Right lobe of liver (tissue), 4 donors: ENCODE results near the gene TNXB.

Experiments used
- POLR2A ChIP-seq: fragments of 450-650 bp; IDR thresholded peaks from one replicate; pipeline ENCODE4 v1.6.1; 2017; ENCODE audit warnings: antibody characterized with exemption, mild to moderate bottlenecking
- TF ChIP-seq, protein P1 (sequence below), 4 donors: fragments of 200-600 bp in 3 of 4; fragments of 450-650 bp in 1 of 4; IDR thresholded peaks; one replicate each; pipeline versions ENCODE4 v1.5.1 to v1.8.0; 2016 to 2022; ENCODE audit warnings: antibody characterized with exemption in 4 of 4, mild to moderate bottlenecking in 2 of 4
- donor health status: DM: no; HTN: no; CAD: no.
- donor health status: DM: no; HTN: no; CAD: no.
- donor health status: DM: no; HTN: yes; CAD: no.

- TF ChIP-seq, protein P1, sequence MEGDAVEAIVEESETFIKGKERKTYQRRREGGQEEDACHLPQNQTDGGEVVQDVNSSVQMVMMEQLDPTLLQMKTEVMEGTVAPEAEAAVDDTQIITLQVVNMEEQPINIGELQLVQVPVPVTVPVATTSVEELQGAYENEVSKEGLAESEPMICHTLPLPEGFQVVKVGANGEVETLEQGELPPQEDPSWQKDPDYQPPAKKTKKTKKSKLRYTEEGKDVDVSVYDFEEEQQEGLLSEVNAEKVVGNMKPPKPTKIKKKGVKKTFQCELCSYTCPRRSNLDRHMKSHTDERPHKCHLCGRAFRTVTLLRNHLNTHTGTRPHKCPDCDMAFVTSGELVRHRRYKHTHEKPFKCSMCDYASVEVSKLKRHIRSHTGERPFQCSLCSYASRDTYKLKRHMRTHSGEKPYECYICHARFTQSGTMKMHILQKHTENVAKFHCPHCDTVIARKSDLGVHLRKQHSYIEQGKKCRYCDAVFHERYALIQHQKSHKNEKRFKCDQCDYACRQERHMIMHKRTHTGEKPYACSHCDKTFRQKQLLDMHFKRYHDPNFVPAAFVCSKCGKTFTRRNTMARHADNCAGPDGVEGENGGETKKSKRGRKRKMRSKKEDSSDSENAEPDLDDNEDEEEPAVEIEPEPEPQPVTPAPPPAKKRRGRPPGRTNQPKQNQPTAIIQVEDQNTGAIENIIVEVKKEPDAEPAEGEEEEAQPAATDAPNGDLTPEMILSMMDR (IDR thresholded peaks at IDR 0.05) = no peak
- no peak for TF ChIP-seq POLR2A
Measured at GRCh38 chr6:32152769-32153563, 43.8 kb upstream of the TNXB start.
